ENCODE results near the gene CRHR1. TPM values are rescaled to one million over a fixed set of nuclear protein-coding genes. Genes with fewer than 3 reads are reported as not detected.

CRHR1 gene
- total and polyA plus RNA-seq, 2 of the 4 experiments (the other 2 are of a cell fraction), result not detected

DNA sequence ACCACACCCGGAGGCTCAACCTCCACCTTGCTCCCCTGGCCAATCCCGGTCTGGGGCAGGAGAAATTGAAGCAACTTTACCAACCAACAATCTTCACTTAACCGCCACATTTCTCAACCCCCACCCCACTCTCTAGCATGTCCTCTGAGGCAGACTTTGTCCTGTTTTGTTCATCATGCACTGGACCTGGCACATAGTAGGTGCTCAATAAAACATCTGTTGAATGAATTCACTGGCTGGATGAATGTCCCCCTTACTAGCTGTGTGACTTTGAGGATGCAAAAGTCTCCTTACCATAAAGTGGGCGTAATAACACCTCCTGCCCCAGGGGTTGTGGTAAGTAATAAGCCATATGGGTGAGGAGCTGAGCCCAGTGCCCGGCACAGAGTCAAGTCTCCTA, 66.3 kb downstream of the CRHR1 start:
- ChIA-PET CTCF (no interaction called here), POLR2A (ENCODE audit: unreplicated experiment) (no interaction called here)
- WGBS, 2 experiments (ENCODE audit: extremely low coverage in 2 of 2, insufficient read length in 1 of 2), result 69% methylated on average over 2 of the region's 5 CpGs; no CpG with 5 or more reads in 1 of the 2 experiments
- no TSS peak for BruUV-seq (replicated peaks)
- no peak overlapping the region for H2BK120ac ChIP-seq (ENCODE audit: low read depth, low read length)
- no peak for TF ChIP-seq MXI1 (IDR thresholded peaks at IDR 0.05; ENCODE audit: borderline replicate concordance, low read depth, low read length)
- TF ChIP-seq RAD21 (IDR thresholded peaks at IDR 0.05; ENCODE audit: low read length), result no peak
- TF ChIP-seq FOS (IDR thresholded peaks at IDR 0.05; ENCODE audit: low read depth, low read length), result no peak
- TF ChIP-seq USF2 (IDR thresholded peaks at IDR 0.05; ENCODE audit: low read depth, low read length), result no peak
- no peak for TF ChIP-seq MAZ (IDR thresholded peaks at IDR 0.05; ENCODE audit: borderline replicate concordance, low read depth, low read length)
- H2AFZ ChIP-seq (replicated peaks; ENCODE audit: low read length, poor library complexity), result no peak overlapping the region
- H2AK5ac ChIP-seq (ENCODE audit: low read depth, low read length), result no peak overlapping the region
- H4K5ac ChIP-seq (ENCODE audit: low read depth, low read length), result no peak overlapping the region
- no peaks in the 10 kb centered on the region for H3K36me3 ChIP-seq (ENCODE audit: control insufficient read depth, insufficient read depth, low read length)
- in situ Hi-C loops (cut with MboI; ENCODE audit: low sequenced_read_pairs), result loop anchor here (10.0 kb wide), 1 partner anchor 636 kb away; no protein-coding TSS in a partner anchor
- no peak overlapping the region for H2AK9ac ChIP-seq (replicated peaks; ENCODE audit: low read depth, low read length, poor library complexity)
- no peak overlapping the region for H3K18ac ChIP-seq (ENCODE audit: low read depth, low read length)
- H4K91ac ChIP-seq (ENCODE audit: insufficient read depth, low read depth, low read length), result no peak overlapping the region
- no peak overlapping the region for H3K9ac ChIP-seq (ENCODE audit: low read depth, low read length)
- H3K4me1 ChIP-seq (ENCODE audit: control insufficient read depth, insufficient read depth, low read length), result no peaks in the 10 kb centered on the region
- no peak overlapping the region for H3K27ac ChIP-seq (ENCODE audit: insufficient read depth, low read length)
- peaks cover 7% of the 10 kb centered on the region; the same call in 1 of the 2 replicates for H3K27me3 ChIP-seq (ENCODE audit: control insufficient read depth, insufficient read depth, low read length)
- H4K20me1 ChIP-seq (ENCODE audit: insufficient read depth, low read length), result no peaks in the 10 kb centered on the region
- H3K23ac ChIP-seq (ENCODE audit: low read depth, low read length), result no peak overlapping the region
- H3K9me1 ChIP-seq (ENCODE audit: insufficient read depth, low read length), result no peaks in the 10 kb centered on the region
- no peak overlapping the region for H2BK5ac ChIP-seq (ENCODE audit: low read depth, low read length, poor library complexity, severe bottlenecking)
- H2BK20ac ChIP-seq (ENCODE audit: low read depth, low read length), result no peak overlapping the region
- no peak for DNase-seq
- H3K56ac ChIP-seq (ENCODE audit: extremely low read depth, insufficient read depth, low read length), result no peak overlapping the region
- H4K8ac ChIP-seq (ENCODE audit: low read depth in 2 of 2, low read length in 2 of 2), result no peak overlapping the region
- intact Hi-C loops (cut with micrococcal nuclease), result loop anchor here (5.0 to 10.0 kb wide), 3 partner anchors 133 to 718 kb away; partner anchors contain the start of gene PLCD3
- dilution Hi-C loops (cut with HindIII; ENCODE audit: low sequenced_read_pairs, unreplicated experiment), result loop anchor here (25.0 kb wide), 1 partner anchor 213 kb away; no protein-coding TSS in a partner anchor
- no peak for ATAC-seq (ENCODE audit: low read depth)
- no peak overlapping the region for H3K4ac ChIP-seq (ENCODE audit: low read depth, low read length)
- no peaks in the 10 kb centered on the region for H3K9me3 ChIP-seq (ENCODE audit: control insufficient read depth, insufficient read depth, low read length)
- no peak overlapping the region for H3K4me2 ChIP-seq (ENCODE audit: low read depth, low read length)
- no peak overlapping the region for H3K4me3 ChIP-seq (ENCODE audit: insufficient read depth, low read depth, low read length)
- no peak overlapping the region for H2BK15ac ChIP-seq (ENCODE audit: low read depth, low read length)
- no peak overlapping the region for H3K14ac ChIP-seq (replicated peaks; ENCODE audit: low read depth, low read length)
- no peaks in the 10 kb centered on the region for H3K79me1 ChIP-seq (ENCODE audit: low read depth in 1 of 2, low read length in 2 of 2)
